GM23338 (cell line): ENCODE data around the gene GPX8. TPM values are rescaled to one million over a fixed set of nuclear protein-coding genes. Genes with fewer than 3 reads are reported as not detected.

Experiments used
- ATAC-seq: fragments of 200-7000 bp; cut with Tn5 transposase; 3 replicates; pipeline ENCODE4 v1.9.1; 2020
- DNase-seq: peaks from one replicate; pipeline ENCODE4 v3.0.0-alpha.2; 2015; ENCODE audit warnings: low spot score
- H2AFZ ChIP-seq: fragments of 200-600 bp; sonication (generic); 2 replicates; pipeline ENCODE4 v1.8.0; 2016; ENCODE audit warnings: antibody characterized with exemption, mild to moderate bottlenecking, moderate library complexity
- H3F3A ChIP-seq: fragments of 200-600 bp; sonication (generic); replicated peaks from 2 replicates; pipeline ENCODE4 v1.8.0; 2017; ENCODE audit warnings: antibody characterized with exemption, mixed run types, low read depth
- H3K27ac ChIP-seq: fragments of 200-600 bp; sonication (generic); 2 replicates; pipeline ENCODE4 v1.6.1; 2016; ENCODE audit warnings: low read depth
- H3K27me3 ChIP-seq: fragments of 200-600 bp; sonication (generic); 2 replicates; pipeline ENCODE4 v1.8.0; 2016; ENCODE audit warnings: mild to moderate bottlenecking, mixed run types, moderate library complexity; ENCODE audit not compliant: insufficient read depth
- H3K36me3 ChIP-seq: fragments of 200-600 bp; sonication (generic); 2 replicates; pipeline ENCODE4 v1.8.0; 2016; ENCODE audit warnings: mild to moderate bottlenecking; ENCODE audit not compliant: insufficient read depth
- H3K4me1 ChIP-seq: fragments of 200-600 bp; sonication (generic); 2 replicates; pipeline ENCODE4 v1.8.0; 2016; ENCODE audit warnings: mild to moderate bottlenecking, moderate library complexity; ENCODE audit not compliant: insufficient read depth
- H3K4me2 ChIP-seq: fragments of 200-600 bp; sonication (generic); 2 replicates; pipeline ENCODE4 v1.7.1; 2017; ENCODE audit warnings: mixed run types
- H3K4me3 ChIP-seq: fragments of 200-600 bp; sonication (generic); 2 replicates; pipeline ENCODE4 v1.6.1; 2016; ENCODE audit warnings: mixed run types
- H3K79me2 ChIP-seq: fragments of 200-600 bp; sonication (generic); replicated peaks from 2 replicates; pipeline ENCODE4 v1.8.0; 2017; ENCODE audit warnings: mild to moderate bottlenecking; ENCODE audit not compliant: insufficient read depth
- H3K9me2 ChIP-seq: fragments of 200-600 bp; sonication (generic); 2 replicates; pipeline ENCODE4 v1.8.0; 2017; ENCODE audit not compliant: insufficient read depth
- H4K20me1 ChIP-seq: fragments of 200-600 bp; sonication (generic); replicated peaks from 2 replicates; pipeline ENCODE4 v1.8.0; 2017; ENCODE audit warnings: mild to moderate bottlenecking; ENCODE audit not compliant: insufficient read depth
- H3K27ac Mint-ChIP-seq: 2 replicates; pipeline ENCODE4 v1.8.0; 2020; ENCODE audit warnings: inconsistent platforms, mild to moderate bottlenecking, moderate library complexity, mixed read lengths
- H3K27me3 Mint-ChIP-seq: 3 replicates; pipeline ENCODE4 v1.8.0; 2022; ENCODE audit warnings: low read depth, mild to moderate bottlenecking, moderate library complexity, mixed read lengths, inconsistent platforms; ENCODE audit not compliant: insufficient read depth, poor library complexity
- H3K36me3 Mint-ChIP-seq: 3 replicates; pipeline ENCODE4 v1.8.0; 2021; ENCODE audit warnings: low read depth, mild to moderate bottlenecking, inconsistent platforms, moderate library complexity, mixed read lengths
- H3K4me1 Mint-ChIP-seq: 3 replicates; pipeline ENCODE4 v1.8.0; 2020; ENCODE audit warnings: mild to moderate bottlenecking, inconsistent platforms, mixed read lengths
- H3K4me3 Mint-ChIP-seq: 3 replicates; pipeline ENCODE4 v1.8.0; 2021; ENCODE audit warnings: moderate library complexity, mild to moderate bottlenecking, inconsistent platforms, mixed read lengths
- H3K9me3 Mint-ChIP-seq: 3 replicates; pipeline ENCODE4 v1.8.0; 2020; ENCODE audit warnings: moderate library complexity, mild to moderate bottlenecking, inconsistent platforms, mixed read lengths
- CREB1 ChIP-seq: fragments of 250-450 bp; sonication (Bioruptor Pico); IDR thresholded peaks from 2 replicates; pipeline ENCODE4 v1.5.0; 2020; ENCODE audit warnings: low read depth, mild to moderate bottlenecking, moderate library complexity
- EZH2 ChIP-seq: fragments of 200-600 bp; sonication (generic); IDR thresholded peaks from one replicate; pipeline ENCODE4 v1.8.0; 2017; ENCODE audit warnings: antibody characterized with exemption, mild to moderate bottlenecking, low read depth; ENCODE audit not compliant: unreplicated experiment
- EZH2phosphoT487 ChIP-seq: fragments of 200-600 bp; sonication (generic); IDR thresholded peaks from one replicate; pipeline ENCODE4 v1.8.1; 2018; ENCODE audit warnings: antibody characterized with exemption; ENCODE audit not compliant: unreplicated experiment
- JUNB ChIP-seq: IDR thresholded peaks from one replicate; pipeline ENCODE4 v1.6.1; 2016; ENCODE audit warnings: antibody characterized with exemption; ENCODE audit not compliant: unreplicated experiment
- NANOG ChIP-seq: IDR thresholded peaks from 2 replicates; pipeline ENCODE4 v1.6.1; 2016; ENCODE audit warnings: antibody characterized with exemption, borderline replicate concordance
- POLR2AphosphoS5 ChIP-seq: IDR thresholded peaks from 2 replicates; pipeline ENCODE4 v1.6.1; 2016; ENCODE audit warnings: antibody characterized with exemption, low read depth
- STAT1 ChIP-seq: IDR thresholded peaks from one replicate; pipeline ENCODE4 v1.6.1; 2016; ENCODE audit warnings: antibody characterized with exemption; ENCODE audit not compliant: unreplicated experiment
- ZNF114 ChIP-seq: fragments of 250-450 bp; sonication (Bioruptor Pico); IDR thresholded peaks from 2 replicates; pipeline ENCODE4 v1.5.0; 2020; ENCODE audit warnings: mild to moderate bottlenecking, moderate library complexity
- ZNF331 ChIP-seq: fragments of 250-450 bp; sonication (Bioruptor Pico); IDR thresholded peaks from 2 replicates; pipeline ENCODE4 v1.5.0; 2020; ENCODE audit warnings: low read depth, mild to moderate bottlenecking, moderate library complexity
- polyA plus RNA-seq: library from polyadenylated mRNA; unstranded; fragments of >200 nt; fragmentation: Nextera tagmentation; extraction: Ambion mirVana; gene quantifications from 2 replicates; pipeline ENCODE4 v1.2.1, GENCODE V29; 2016
- total RNA-seq: library from RNA; depleted of rRNA; stranded (reverse); fragments of >200 nt; shearing (Covaris generic); gene quantifications from 2 replicates; pipeline ENCODE4 v1.2.3, GENCODE V29; 2014
- TF ChIP-seq, protein P1 (sequence below), 2 experiments: fragments of 200-600 bp in 1 of 2; sonication (generic) in 1 of 2; conservative IDR thresholded peaks; 2 replicates each; pipeline versions ENCODE4 v1.5.1 to v1.6.1; 2016 to 2017; ENCODE audit warnings: antibody characterized with exemption in 2 of 2, low read depth in 2 of 2, mild to moderate bottlenecking in 2 of 2, moderate library complexity in 1 of 2
- TF ChIP-seq, protein P2 (sequence below): IDR thresholded peaks from 2 replicates; pipeline ENCODE4 v1.6.1; 2016; ENCODE audit warnings: antibody characterized with exemption
- TF ChIP-seq, protein P3 (sequence below): IDR thresholded peaks from one replicate; pipeline ENCODE4 v1.6.1; 2018; ENCODE audit warnings: antibody characterized with exemption; ENCODE audit not compliant: unreplicated experiment
- TF ChIP-seq, protein P4 (sequence below): fragments of 250-450 bp; sonication (Bioruptor Pico); IDR thresholded peaks from 2 replicates; pipeline ENCODE4 v1.5.0; 2020; ENCODE audit warnings: mild to moderate bottlenecking, moderate library complexity

The GPX8 gene
- total and polyA plus RNA-seq, 2 experiments from 2014 or later: 64.4 to 66.1 TPM

DNA sequence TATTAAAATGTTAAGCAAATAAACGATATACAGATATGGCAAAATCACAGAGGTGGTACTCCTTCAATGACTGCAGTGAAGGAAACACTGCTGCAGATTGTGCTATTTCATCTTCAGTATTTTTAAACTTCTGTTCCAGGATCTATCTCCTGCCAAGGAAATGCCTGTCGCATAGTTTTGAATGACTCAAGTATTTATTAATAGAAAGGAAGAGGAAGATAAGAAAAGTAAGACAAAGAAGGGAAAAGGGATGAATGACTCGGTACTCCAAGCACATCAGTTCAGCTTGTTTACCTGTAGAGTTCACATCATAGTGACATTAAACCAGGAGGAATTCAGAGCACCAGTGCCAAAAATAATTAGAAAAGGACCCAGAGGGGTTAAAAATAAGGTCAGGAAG lies 5.1 kb upstream of the GPX8 start:
- H3K9me3 Mint-ChIP-seq: peaks cover 2% of the 10 kb centered on the region; the same call in 2 of the 3 replicates
- H3K27me3 Mint-ChIP-seq: peaks cover 2% of the 10 kb centered on the region
- H3K9me2 ChIP-seq: no peaks in the 10 kb centered on the region
- H3K4me1 Mint-ChIP-seq: no peaks in the 10 kb centered on the region
- H3F3A ChIP-seq: no peaks in the 10 kb centered on the region
- H3K27ac Mint-ChIP-seq: no peak overlapping the region
- no peaks in the 10 kb centered on the region for H3K79me2 ChIP-seq
- H3K4me1 ChIP-seq: no peaks in the 10 kb centered on the region
- H3K36me3 ChIP-seq: no peaks in the 10 kb centered on the region
- ATAC-seq: no peak
- no peaks in the 10 kb centered on the region for H3K36me3 Mint-ChIP-seq
- no peak overlapping the region for H3K4me3 Mint-ChIP-seq
- H3K27ac ChIP-seq: no peak overlapping the region
- TF ChIP-seq JUNB (no peak), ZNF331 (no peak), NANOG (no peak), POLR2AphosphoS5 (no peak), CREB1 (no peak), EZH2 (no peak), STAT1 (no peak), ZNF114 (CRISPR knock-in tag) (no peak), EZH2phosphoT487 (no peak)
- TF ChIP-seq, protein P1, sequence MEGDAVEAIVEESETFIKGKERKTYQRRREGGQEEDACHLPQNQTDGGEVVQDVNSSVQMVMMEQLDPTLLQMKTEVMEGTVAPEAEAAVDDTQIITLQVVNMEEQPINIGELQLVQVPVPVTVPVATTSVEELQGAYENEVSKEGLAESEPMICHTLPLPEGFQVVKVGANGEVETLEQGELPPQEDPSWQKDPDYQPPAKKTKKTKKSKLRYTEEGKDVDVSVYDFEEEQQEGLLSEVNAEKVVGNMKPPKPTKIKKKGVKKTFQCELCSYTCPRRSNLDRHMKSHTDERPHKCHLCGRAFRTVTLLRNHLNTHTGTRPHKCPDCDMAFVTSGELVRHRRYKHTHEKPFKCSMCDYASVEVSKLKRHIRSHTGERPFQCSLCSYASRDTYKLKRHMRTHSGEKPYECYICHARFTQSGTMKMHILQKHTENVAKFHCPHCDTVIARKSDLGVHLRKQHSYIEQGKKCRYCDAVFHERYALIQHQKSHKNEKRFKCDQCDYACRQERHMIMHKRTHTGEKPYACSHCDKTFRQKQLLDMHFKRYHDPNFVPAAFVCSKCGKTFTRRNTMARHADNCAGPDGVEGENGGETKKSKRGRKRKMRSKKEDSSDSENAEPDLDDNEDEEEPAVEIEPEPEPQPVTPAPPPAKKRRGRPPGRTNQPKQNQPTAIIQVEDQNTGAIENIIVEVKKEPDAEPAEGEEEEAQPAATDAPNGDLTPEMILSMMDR (conservative IDR thresholded peaks at IDR 0.05; ENCODE audit: low read depth in 2 of 2): no peak
- TF ChIP-seq, protein P2, sequence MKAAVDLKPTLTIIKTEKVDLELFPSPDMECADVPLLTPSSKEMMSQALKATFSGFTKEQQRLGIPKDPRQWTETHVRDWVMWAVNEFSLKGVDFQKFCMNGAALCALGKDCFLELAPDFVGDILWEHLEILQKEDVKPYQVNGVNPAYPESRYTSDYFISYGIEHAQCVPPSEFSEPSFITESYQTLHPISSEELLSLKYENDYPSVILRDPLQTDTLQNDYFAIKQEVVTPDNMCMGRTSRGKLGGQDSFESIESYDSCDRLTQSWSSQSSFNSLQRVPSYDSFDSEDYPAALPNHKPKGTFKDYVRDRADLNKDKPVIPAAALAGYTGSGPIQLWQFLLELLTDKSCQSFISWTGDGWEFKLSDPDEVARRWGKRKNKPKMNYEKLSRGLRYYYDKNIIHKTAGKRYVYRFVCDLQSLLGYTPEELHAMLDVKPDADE: no peak
- TF ChIP-seq, protein P3, sequence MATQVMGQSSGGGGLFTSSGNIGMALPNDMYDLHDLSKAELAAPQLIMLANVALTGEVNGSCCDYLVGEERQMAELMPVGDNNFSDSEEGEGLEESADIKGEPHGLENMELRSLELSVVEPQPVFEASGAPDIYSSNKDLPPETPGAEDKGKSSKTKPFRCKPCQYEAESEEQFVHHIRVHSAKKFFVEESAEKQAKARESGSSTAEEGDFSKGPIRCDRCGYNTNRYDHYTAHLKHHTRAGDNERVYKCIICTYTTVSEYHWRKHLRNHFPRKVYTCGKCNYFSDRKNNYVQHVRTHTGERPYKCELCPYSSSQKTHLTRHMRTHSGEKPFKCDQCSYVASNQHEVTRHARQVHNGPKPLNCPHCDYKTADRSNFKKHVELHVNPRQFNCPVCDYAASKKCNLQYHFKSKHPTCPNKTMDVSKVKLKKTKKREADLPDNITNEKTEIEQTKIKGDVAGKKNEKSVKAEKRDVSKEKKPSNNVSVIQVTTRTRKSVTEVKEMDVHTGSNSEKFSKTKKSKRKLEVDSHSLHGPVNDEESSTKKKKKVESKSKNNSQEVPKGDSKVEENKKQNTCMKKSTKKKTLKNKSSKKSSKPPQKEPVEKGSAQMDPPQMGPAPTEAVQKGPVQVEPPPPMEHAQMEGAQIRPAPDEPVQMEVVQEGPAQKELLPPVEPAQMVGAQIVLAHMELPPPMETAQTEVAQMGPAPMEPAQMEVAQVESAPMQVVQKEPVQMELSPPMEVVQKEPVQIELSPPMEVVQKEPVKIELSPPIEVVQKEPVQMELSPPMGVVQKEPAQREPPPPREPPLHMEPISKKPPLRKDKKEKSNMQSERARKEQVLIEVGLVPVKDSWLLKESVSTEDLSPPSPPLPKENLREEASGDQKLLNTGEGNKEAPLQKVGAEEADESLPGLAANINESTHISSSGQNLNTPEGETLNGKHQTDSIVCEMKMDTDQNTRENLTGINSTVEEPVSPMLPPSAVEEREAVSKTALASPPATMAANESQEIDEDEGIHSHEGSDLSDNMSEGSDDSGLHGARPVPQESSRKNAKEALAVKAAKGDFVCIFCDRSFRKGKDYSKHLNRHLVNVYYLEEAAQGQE: no peak
- TF ChIP-seq, protein P4, sequence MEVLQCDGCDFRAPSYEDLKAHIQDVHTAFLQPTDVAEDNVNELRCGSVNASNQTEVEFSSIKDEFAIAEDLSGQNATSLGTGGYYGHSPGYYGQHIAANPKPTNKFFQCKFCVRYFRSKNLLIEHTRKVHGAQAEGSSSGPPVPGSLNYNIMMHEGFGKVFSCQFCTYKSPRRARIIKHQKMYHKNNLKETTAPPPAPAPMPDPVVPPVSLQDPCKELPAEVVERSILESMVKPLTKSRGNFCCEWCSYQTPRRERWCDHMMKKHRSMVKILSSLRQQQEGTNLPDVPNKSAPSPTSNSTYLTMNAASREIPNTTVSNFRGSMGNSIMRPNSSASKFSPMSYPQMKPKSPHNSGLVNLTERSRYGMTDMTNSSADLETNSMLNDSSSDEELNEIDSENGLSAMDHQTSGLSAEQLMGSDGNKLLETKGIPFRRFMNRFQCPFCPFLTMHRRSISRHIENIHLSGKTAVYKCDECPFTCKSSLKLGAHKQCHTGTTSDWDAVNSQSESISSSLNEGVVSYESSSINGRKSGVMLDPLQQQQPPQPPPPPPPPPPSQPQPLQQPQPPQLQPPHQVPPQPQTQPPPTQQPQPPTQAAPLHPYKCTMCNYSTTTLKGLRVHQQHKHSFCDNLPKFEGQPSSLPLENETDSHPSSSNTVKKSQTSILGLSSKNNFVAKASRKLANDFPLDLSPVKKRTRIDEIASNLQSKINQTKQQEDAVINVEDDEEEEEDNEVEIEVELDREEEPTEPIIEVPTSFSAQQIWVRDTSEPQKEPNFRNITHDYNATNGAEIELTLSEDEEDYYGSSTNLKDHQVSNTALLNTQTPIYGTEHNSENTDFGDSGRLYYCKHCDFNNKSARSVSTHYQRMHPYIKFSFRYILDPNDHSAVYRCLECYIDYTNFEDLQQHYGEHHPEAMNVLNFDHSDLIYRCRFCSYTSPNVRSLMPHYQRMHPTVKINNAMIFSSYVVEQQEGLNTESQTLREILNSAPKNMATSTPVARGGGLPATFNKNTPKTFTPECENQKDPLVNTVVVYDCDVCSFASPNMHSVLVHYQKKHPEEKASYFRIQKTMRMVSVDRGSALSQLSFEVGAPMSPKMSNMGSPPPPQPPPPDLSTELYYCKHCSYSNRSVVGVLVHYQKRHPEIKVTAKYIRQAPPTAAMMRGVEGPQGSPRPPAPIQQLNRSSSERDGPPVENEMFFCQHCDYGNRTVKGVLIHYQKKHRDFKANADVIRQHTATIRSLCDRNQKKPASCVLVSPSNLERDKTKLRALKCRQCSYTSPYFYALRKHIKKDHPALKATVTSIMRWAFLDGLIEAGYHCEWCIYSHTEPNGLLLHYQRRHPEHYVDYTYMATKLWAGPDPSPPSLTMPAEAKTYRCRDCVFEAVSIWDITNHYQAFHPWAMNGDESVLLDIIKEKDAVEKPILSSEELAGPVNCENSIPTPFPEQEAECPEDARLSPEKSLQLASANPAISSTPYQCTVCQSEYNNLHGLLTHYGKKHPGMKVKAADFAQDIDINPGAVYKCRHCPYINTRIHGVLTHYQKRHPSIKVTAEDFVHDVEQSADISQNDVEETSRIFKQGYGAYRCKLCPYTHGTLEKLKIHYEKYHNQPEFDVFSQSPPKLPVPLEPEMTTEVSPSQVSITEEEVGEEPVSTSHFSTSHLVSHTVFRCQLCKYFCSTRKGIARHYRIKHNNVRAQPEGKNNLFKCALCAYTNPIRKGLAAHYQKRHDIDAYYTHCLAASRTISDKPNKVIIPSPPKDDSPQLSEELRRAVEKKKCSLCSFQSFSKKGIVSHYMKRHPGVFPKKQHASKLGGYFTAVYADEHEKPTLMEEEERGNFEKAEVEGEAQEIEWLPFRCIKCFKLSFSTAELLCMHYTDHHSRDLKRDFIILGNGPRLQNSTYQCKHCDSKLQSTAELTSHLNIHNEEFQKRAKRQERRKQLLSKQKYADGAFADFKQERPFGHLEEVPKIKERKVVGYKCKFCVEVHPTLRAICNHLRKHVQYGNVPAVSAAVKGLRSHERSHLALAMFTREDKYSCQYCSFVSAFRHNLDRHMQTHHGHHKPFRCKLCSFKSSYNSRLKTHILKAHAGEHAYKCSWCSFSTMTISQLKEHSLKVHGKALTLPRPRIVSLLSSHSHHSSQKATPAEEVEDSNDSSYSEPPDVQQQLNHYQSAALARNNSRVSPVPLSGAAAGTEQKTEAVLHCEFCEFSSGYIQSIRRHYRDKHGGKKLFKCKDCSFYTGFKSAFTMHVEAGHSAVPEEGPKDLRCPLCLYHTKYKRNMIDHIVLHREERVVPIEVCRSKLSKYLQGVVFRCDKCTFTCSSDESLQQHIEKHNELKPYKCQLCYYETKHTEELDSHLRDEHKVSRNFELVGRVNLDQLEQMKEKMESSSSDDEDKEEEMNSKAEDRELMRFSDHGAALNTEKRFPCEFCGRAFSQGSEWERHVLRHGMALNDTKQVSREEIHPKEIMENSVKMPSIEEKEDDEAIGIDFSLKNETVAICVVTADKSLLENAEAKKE (CRISPR knock-in tag): no peak
- no peaks in the 10 kb centered on the region for H4K20me1 ChIP-seq
- DNase-seq: no peak
- no peak overlapping the region for H3K4me2 ChIP-seq
- no peak overlapping the region for H3K4me3 ChIP-seq
- H3K27me3 ChIP-seq: no peaks in the 10 kb centered on the region
- H2AFZ ChIP-seq: peak overlapping the region; percentile 9; the same call in 1 of the 2 replicates
